IMR-90 (cell line): Measurements from ENCODE around the gene MAGOH.

Experiments used
- CEBPB ChIP-seq: IDR thresholded peaks from 2 replicates; pipeline ENCODE4 v1.6.1; 2012; ENCODE audit warnings: low read depth, low read length, improper control_type of control experiment
- CTCF ChIP-seq: conservative IDR thresholded peaks from 2 replicates; pipeline ENCODE4 v1.5.1; 2012; ENCODE audit warnings: mild to moderate bottlenecking, low read depth, low read length, improper control_type of control experiment
- ELK1 ChIP-seq: fragments of 150-350 bp; IDR thresholded peaks from 2 replicates; pipeline ENCODE4 v1.6.1; 2016; ENCODE audit warnings: low read depth, mild to moderate bottlenecking, low read length, moderate library complexity, borderline replicate concordance
- POLR2A ChIP-seq: IDR thresholded peaks from 2 replicates; pipeline ENCODE4 v1.6.1; 2012; ENCODE audit warnings: mild to moderate bottlenecking, low read depth, low read length
- RAD21 ChIP-seq: IDR thresholded peaks from 2 replicates; pipeline ENCODE4 v1.6.1; 2012; ENCODE audit warnings: low read length, improper control_type of control experiment

- no peak for TF ChIP-seq POLR2A
- no peak for TF ChIP-seq ELK1
- TF ChIP-seq CTCF = no peak
- no peak for TF ChIP-seq CEBPB
- no peak for TF ChIP-seq RAD21
Measured at GRCh38 chr1:53198241-53198651, 40.1 kb downstream of the MAGOH start.
